ACHN (cell line): ENCODE measurements around the gene AMFR.

Source experiments
- DNase-seq: peaks from one replicate; pipeline ENCODE4 v3.0.0-alpha.2; 2015
- in situ Hi-C: cut with HindIII; loops from 2 replicates; pipeline ENCODE4 v1.10.0; 2017; ENCODE audit warnings: low sequenced_read_pairs, low pct_ligation_motif_present, low pct_unique_long_range_greater_than_20kb

The AMFR gene

DNA sequence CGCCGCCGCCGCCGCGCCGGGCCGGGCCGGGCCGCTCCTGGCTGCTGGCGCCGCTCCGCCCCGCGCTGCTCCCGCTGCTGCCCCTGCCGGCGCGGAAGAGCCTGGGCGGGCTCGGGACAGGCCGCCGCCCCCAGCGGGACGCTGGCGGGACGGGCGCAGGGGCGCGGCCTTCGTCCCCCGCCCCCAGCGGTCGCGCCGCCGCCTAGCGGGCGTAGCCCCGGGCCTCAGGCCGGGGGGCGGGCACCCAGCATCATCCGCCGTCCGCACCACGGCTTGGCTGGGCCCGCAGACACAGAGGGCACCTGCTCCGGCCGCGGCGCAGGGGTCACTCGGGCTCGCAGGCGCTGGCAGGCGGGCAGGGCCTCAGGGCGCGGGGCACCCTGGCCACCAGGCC, at the start of gene AMFR:
AMFR (minus strand) TSS at position 107 of the 394 bp plus-strand sequence. CDS start 218 bp downstream, outside the sequence.
- peak; percentile 93 for DNase-seq
- in situ Hi-C loops, result no loop called here

DNA sequence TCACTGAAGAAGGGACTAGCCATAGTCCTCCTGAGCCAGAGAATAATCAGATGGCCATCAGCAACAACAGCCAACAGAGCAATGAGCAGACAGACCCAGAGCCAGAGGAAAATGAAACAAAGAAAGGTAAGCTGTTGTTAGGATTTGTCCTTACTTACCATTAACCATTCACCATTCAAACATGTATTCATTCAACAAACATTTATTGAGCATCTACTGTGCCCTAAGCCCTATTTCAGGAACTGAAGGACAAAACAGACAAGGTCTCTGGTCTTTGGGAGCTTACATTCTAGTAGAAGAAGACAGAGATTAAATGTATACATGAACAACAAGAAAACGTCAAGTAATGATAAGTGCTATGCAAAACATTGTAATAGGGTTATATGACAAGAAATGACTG, 45.3 kb upstream of the AMFR start:
- in situ Hi-C loops, result no loop called here
- DNase-seq, result no peak

- in situ Hi-C loops, result no loop called here
- no peak for DNase-seq
Observed at GRCh38 chr16:56470232-56470631, 44.9 kb upstream of the AMFR start.

DNA sequence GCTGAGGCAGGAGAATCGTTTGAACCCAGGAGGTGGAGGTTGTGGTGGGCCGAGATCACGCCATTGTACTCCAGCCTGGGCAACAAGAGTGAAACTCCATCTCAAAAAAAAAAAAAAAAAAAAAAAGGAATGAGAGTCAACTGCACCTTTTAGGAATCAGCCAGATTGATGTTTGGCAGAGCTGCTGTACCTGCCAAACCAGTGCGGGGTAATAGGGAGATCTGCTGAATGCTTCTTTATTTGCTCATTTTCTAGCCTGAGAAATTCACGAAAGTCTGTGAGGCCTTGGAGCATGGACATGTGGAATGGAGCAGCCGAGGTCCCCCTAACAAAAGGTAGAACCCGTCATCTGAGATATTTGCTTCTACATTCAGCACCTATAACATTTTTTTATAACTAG, 44.4 kb upstream of the AMFR start:
- no peak for DNase-seq
- in situ Hi-C loops, result no loop called here

GRCh38 chr16:56468800-56469199, 43.5 kb upstream of the AMFR start:
- in situ Hi-C loops, result no loop called here
- DNase-seq, result no peak

GRCh38 chr16:56466344-56466743, 41.0 kb upstream of the AMFR start:
- in situ Hi-C loops, result no loop called here
- no peak for DNase-seq

DNA sequence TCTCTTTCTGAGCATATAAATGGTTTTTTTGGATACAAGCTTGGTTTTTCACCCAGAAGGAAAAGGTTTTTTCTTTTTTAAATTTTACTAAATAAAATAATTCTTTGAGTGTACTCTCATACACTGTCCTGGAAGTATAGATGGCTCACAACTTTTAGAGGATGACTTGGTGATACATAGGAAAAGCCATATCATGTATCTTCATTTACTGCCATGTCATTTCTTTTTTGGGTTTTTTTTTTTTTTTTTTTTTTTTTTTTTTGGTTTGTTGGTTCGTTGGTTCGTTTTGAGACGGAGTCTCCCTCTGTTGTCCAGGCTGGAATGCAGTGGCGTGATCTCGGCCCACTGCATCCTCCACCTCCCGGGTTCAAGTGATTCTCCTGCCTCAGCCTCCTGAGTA, 37.8 kb upstream of the AMFR start:
- in situ Hi-C loops, result no loop called here

GRCh38 chr16:56462064-56462796, 36.9 kb upstream of the AMFR start:
- no peak for DNase-seq
- in situ Hi-C loops, result no loop called here

More for the DNA sequence above, 37.8 kb upstream of the AMFR start:
- no peak for DNase-seq

DNA sequence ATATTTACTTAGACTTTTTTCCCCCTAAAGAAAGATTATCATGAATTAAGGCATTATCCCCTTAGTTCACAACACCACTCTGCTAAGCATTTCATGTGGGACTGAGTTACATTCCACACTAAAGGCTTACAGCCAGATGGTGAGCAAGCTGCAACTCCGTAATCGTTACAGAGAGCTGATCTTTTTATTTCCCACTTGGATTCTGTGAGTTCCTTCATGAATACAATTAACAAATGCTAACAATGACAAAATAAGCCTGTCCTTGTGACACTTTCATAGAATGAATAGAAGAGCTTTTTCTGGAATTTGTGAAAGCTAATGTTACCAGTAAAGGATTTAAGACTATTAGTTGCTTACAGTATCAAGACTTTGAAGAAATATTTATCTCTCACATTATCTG, 34.8 kb upstream of the AMFR start:
- in situ Hi-C loops, result no loop called here
- no peak for DNase-seq

DNA sequence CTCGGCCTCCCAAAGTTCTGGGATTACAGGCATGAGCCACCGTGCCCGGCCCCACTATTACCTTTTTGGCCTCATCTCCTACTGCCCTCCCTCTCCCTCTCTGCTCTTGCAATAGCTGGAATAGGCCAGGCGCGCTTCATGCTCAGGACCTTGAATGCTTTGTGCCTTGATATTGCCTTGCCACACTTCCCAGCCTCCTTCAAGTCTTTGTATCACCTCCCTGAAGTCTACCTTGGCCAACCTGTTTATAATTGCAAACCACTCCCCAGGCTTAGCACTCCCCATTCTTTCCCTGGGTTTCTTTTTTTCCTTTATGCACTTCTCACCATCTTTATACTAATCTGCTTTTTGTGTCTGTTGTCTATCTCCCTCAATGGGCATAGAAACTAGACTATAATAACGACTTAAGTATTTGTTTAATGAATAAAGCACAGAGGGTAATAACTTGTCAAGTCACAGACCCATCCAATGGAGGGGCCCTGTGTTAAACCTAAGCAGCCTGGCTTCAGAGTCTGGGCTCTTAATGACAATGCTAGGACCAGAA, 32.7 kb upstream of the AMFR start:
- DNase-seq, result no peak
- in situ Hi-C loops, result no loop called here

- DNase-seq, result peak; percentile 56
- in situ Hi-C loops, result no loop called here
Observed at GRCh38 chr16:56451753-56452689, 26.7 kb upstream of the AMFR start.

DNA sequence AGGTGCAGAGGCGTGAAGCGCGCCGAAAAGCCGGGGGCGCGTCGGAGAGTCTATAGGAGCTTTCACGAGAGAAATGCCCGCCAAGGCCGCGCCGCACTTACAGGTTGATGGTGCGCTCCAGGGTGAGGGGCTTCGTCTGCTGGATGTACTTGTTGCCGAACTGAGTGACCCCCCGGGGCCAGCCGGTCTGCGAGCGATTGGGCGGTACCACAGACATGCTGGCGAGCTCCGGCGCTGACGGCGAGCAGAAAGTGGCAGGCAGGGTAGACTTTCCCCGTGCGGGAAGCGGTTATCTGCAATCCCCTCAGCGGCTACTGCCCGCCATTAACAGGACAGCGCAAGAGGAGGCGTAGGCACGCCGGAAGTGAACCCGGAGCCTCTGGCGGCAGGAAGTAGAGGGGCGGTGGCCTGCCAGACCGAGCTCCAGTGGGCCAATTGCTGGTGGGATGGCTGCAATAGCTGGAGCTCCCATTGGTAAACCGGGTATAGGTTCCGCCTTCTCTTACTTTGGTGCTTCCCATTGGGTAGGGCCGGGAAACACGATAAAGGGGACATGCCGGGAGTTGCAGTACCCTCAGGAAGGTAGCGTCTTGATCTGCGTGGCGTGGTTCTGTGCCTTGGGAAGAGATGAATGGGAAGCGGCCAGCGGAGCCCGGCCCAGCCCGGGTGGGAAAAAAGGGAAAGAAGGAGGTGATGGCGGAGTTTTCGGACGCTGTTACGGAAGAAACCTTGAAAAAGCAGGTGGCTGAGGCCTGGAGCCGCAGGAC, 25.8 kb upstream of the AMFR start, which contains the start of the genes NUDT21 and OGFOD1:
NUDT21 (minus strand) TSS at position 347 of the 767 bp plus-strand sequence; CDS start at position 217, 130 bp downstream.
OGFOD1 (plus strand) TSS at position 569 of the 767 bp plus-strand sequence; CDS start at position 628, 59 bp downstream.
- peak; percentile 99 for DNase-seq
- in situ Hi-C loops, result no loop called here

GRCh38 chr16:56450275-56450985, 25.1 kb upstream of the AMFR start:
- no peak for DNase-seq
- in situ Hi-C loops, result no loop called here

- no peak for DNase-seq
- in situ Hi-C loops, result no loop called here
Observed at GRCh38 chr16:56448005-56448404, 22.7 kb upstream of the AMFR start.

- no peak for DNase-seq
Observed at GRCh38 chr16:56447286-56447685, 21.9 kb upstream of the AMFR start.

GRCh38 chr16:56438038-56438437, 12.7 kb upstream of the AMFR start:
- in situ Hi-C loops, result no loop called here
- DNase-seq, result no peak

More at GRCh38 chr16:56447286-56447685, 21.9 kb upstream of the AMFR start:
- in situ Hi-C loops, result no loop called here

DNA sequence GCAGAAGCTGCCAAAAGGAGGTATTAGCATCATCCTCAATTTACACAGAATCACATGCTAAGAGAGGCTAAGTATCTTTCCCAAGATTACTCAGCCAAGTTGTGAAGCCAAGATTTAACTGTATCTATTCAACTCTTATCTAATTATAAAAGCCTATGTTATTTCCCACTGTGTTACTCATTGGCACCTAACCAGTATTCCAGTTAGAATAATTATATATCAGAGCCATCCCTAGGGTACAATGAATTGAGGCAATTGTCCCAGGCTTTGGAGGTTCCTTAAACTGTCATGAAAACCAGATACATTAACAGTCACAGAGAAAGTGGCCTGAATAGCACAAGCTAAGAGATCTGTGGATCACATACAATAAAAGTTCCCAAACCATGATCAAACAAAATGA, 10.9 kb upstream of the AMFR start:
- no peak for DNase-seq
- in situ Hi-C loops, result no loop called here

DNA sequence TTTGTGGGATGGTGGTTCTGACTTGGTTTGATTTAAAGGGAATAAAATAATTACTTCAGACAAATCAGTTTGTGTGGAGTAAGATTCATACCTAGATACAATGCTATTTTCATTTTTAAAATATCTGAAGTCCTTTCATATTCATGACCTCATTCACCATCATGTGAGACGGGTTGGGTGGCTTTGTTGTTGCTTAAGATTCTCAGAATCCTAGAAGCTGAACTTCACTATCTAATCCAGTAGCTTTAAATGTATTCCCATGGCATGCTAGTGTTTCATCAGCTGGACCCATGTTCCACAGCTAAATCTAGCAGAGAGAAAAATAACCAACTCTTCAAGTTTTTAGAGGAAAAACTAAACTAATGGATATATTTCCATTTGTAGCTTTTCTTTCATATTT, 2.7 kb upstream of the AMFR start:
- in situ Hi-C loops, result no loop called here
- no peak for DNase-seq
